ENCODE data around the gene PRKCSH. TPM values are rescaled to one million over a fixed set of nuclear protein-coding genes. Genes with fewer than 3 reads are reported as not detected.
A peak's percentile ranks its signal among the peaks of the same experiment; 100 is the strongest.

Gene PRKCSH
- total and polyA plus RNA-seq, 2 experiments from 2014 or later = 85.3 to 130 TPM

DNA sequence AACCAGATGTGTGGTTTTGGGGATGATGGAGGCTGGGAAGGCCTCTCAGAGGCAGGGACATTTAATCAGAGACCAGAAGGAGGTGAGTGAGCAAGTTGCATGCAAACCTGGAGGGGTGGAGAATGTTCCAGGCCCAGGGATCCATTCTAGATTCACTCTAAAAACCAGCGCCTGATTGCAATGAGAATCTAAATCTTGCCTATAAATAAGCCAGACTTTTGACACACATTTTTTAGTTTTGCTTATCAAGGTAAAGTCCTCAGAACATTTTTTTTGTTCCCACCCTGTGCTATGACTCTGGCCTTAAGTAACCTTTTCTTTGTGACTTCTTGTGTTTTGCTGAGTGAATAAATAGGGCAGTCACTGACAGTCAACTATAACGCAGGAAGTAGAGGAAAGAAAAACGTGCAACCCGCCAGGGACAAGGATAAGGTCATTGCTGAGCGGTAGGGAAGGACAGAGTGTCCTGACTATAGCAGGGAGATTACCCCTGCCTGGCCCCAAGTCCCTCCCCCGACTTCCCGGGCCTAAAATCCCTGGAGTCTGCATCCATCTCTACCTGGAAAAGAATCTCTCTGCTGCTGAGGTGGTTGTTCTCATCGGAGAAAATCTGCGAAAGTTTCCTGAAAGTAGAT is 30.7 kb upstream of the PRKCSH start:
- Mint-ChIP-seq H3K27me3 (ENCODE audit: insufficient read depth, low read depth, poor library complexity) (peaks cover 9% of the 10 kb centered on the region), H3K4me3 (no peak overlapping the region), H3K9me3 (no peaks in the 10 kb centered on the region), H3K27ac (peak overlapping the region; percentile 67; the same call in 1 of the 2 replicates), H3K4me1 (no peaks in the 10 kb centered on the region; the same call in 2 of the 3 replicates), H3K36me3 (ENCODE audit: low read depth) (peaks cover 33% of the 10 kb centered on the region)
- TF ChIP-seq REST (IDR thresholded peaks at IDR 0.05; ENCODE audit: unreplicated experiment) = no peak
- no peak for TF ChIP-seq STAT1 (IDR thresholded peaks at IDR 0.05; ENCODE audit: unreplicated experiment)
- no peak for TF ChIP-seq POLR2AphosphoS5 (IDR thresholded peaks at IDR 0.05; ENCODE audit: low read depth)
- TF ChIP-seq NANOG (IDR thresholded peaks at IDR 0.05; ENCODE audit: borderline replicate concordance) = no peak
- Histone ChIP-seq H3K27me3 (ENCODE audit: insufficient read depth) (no peaks in the 10 kb centered on the region), H3K4me1 (ENCODE audit: insufficient read depth) (peaks cover 2% of the 10 kb centered on the region; the same call in 1 of the 2 replicates), H3K9me2 (ENCODE audit: insufficient read depth) (no peaks in the 10 kb centered on the region), H3K27ac (ENCODE audit: low read depth) (0 out of 2 replicates have a peak overlapping the region, but pooled peaks have one; percentile 32), H3K36me3 (ENCODE audit: insufficient read depth) (no peaks in the 10 kb centered on the region), H2AFZ (no peak overlapping the region), H4K20me1 (replicated peaks; ENCODE audit: insufficient read depth) (0 out of 2 replicates have a peak, but pooled peaks cover 7% of the 10 kb centered on the region), H3K4me3 (no peak overlapping the region), H3K79me2 (replicated peaks; ENCODE audit: insufficient read depth) (no peaks in the 10 kb centered on the region), H3F3A (replicated peaks; ENCODE audit: low read depth) (peaks cover 6% of the 10 kb centered on the region; the same call in 1 of the 2 replicates), H3K4me2 (no peak overlapping the region)
- DNase-seq (ENCODE audit: low spot score) (no peak), ATAC-seq (no peak)

DNA sequence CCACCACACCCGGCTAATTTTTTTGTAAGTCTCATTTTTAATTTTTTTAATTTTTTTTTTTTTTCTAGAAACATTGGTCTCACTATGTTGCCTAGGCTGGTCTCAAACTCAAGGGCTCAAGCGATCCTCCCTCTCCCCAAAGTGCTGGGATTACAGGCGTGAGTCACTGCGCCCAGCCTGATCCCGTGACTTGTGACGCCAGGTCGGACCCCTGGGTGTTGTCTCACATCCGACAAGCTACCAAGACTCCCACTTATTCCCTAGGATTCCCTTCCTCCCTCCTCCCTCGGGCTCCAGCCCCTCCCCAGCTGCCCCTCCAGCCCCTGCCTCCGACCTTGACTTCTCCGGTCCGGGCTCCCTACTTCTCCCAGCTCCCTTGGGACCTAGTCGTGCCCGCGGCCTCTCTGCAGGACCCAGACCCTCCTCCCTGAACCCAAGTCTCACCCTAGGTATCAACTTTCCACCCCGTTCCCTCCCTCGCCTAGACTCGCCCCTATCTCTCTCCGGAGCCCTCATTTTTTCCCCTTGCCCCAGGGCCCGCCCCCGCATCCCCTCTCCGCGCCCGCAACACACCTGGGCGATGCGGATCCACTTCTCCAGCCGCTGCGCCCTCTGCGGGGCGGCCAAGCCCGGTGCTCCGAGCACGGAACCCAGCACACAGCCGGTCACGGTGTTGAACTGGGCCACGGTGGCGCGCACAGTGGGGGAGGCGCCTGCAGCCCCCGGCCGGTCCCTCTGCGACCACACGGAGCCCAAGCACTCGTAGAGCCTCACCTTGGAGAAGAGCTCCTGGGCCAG is 29.4 kb upstream of the PRKCSH start:
- no peak overlapping the region for H3K27ac ChIP-seq (ENCODE audit: low read depth)
- peaks cover 6% of the 10 kb centered on the region; the same call in 1 of the 2 replicates for H3F3A ChIP-seq (replicated peaks; ENCODE audit: low read depth)
- no peaks in the 10 kb centered on the region for H3K9me2 ChIP-seq (ENCODE audit: insufficient read depth)
- Mint-ChIP-seq H3K27me3 (ENCODE audit: insufficient read depth, low read depth, poor library complexity) (peaks cover 6% of the 10 kb centered on the region), H3K36me3 (ENCODE audit: low read depth) (peaks cover 27% of the 10 kb centered on the region), H3K27ac (no peak overlapping the region), H3K4me1 (no peaks in the 10 kb centered on the region; the same call in 2 of the 3 replicates), H3K9me3 (no peaks in the 10 kb centered on the region), H3K4me3 (peak overlapping the region; percentile 30; the same call in 1 of the 3 replicates)
- H3K4me1 ChIP-seq (ENCODE audit: insufficient read depth) = peaks cover 2% of the 10 kb centered on the region; the same call in 1 of the 2 replicates
- H3K27me3 ChIP-seq (ENCODE audit: insufficient read depth) = no peaks in the 10 kb centered on the region
- ATAC-seq = peak; percentile 98
- 0 out of 2 replicates have a peak, but pooled peaks cover 7% of the 10 kb centered on the region for H4K20me1 ChIP-seq (replicated peaks; ENCODE audit: insufficient read depth)
- DNase-seq (ENCODE audit: low spot score) = peak; percentile 89
- H3K4me2 ChIP-seq = peak overlapping the region; percentile 71
- H3K4me3 ChIP-seq = peak overlapping the region; percentile 44
- H2AFZ ChIP-seq = no peak overlapping the region
- H3K79me2 ChIP-seq (replicated peaks; ENCODE audit: insufficient read depth) = no peaks in the 10 kb centered on the region
- H3K36me3 ChIP-seq (ENCODE audit: insufficient read depth) = no peaks in the 10 kb centered on the region; the same call in 1 of the 2 replicates
- TF ChIP-seq ZNF331 (CRISPR knock-in tag; IDR thresholded peaks at IDR 0.05; ENCODE audit: low read depth) (no peak), REST (IDR thresholded peaks at IDR 0.05; ENCODE audit: unreplicated experiment) (no peak), EZH2phosphoT487 (IDR thresholded peaks at IDR 0.05; ENCODE audit: unreplicated experiment) (no peak), NANOG (IDR thresholded peaks at IDR 0.05; ENCODE audit: borderline replicate concordance) (no peak), JUNB (IDR thresholded peaks at IDR 0.05; ENCODE audit: unreplicated experiment) (no peak), STAT1 (IDR thresholded peaks at IDR 0.05; ENCODE audit: unreplicated experiment) (no peak), POLR2AphosphoS5 (IDR thresholded peaks at IDR 0.05; ENCODE audit: low read depth) (peak; percentile 34; the same call in 1 of the 2 replicates), ZNF114 (CRISPR knock-in tag; IDR thresholded peaks at IDR 0.05) (no peak), ETS1 (IDR thresholded peaks at IDR 0.05) (no peak)
- TF ChIP-seq, protein P1, sequence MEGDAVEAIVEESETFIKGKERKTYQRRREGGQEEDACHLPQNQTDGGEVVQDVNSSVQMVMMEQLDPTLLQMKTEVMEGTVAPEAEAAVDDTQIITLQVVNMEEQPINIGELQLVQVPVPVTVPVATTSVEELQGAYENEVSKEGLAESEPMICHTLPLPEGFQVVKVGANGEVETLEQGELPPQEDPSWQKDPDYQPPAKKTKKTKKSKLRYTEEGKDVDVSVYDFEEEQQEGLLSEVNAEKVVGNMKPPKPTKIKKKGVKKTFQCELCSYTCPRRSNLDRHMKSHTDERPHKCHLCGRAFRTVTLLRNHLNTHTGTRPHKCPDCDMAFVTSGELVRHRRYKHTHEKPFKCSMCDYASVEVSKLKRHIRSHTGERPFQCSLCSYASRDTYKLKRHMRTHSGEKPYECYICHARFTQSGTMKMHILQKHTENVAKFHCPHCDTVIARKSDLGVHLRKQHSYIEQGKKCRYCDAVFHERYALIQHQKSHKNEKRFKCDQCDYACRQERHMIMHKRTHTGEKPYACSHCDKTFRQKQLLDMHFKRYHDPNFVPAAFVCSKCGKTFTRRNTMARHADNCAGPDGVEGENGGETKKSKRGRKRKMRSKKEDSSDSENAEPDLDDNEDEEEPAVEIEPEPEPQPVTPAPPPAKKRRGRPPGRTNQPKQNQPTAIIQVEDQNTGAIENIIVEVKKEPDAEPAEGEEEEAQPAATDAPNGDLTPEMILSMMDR (conservative IDR thresholded peaks at IDR 0.05; ENCODE audit: low read depth in 2 of 2) = peak; percentile 50 to 74

Measured in GM23338 (cell line).